Measurements from ENCODE around the gene TCHP.
"Not testable (repeated sequence)": the region's sequence is repeated elsewhere in the genome, so short reads cannot be mapped to it uniquely, and the experiment has no call there.

TCHP gene

GRCh38 chr12:109927622-109928021 is 27.5 kb downstream of the TCHP start:
- Histone ChIP-seq H3K36me3 (ENCODE audit: control insufficient read depth, low read depth, low read length) (peaks cover 7% of the 10 kb centered on the region), H3K4me3 (ENCODE audit: low read length) (no peak overlapping the region), H3K9ac (ENCODE audit: low read length) (no peak overlapping the region), H3K4me1 (ENCODE audit: control insufficient read depth, low read depth, low read length) (no peaks in the 10 kb centered on the region), H3K9me3 (ENCODE audit: control insufficient read depth, low read depth, low read length) (no peaks in the 10 kb centered on the region), H3K27ac (ENCODE audit: low read length) (no peak overlapping the region), H3K27me3 (ENCODE audit: control insufficient read depth, insufficient read depth, low read length) (no peaks in the 10 kb centered on the region)

- peaks cover 7% of the 10 kb centered on the region for H3K36me3 ChIP-seq (ENCODE audit: control insufficient read depth, low read depth, low read length)
- H3K4me3 ChIP-seq (ENCODE audit: low read length), result no peak overlapping the region
Observed at GRCh38 chr12:109928058-109928656, 28.1 kb downstream of the TCHP start.

GRCh38 chr12:109929326-109929725 is 29.3 kb downstream of the TCHP start:
- H3K27me3 ChIP-seq (ENCODE audit: control insufficient read depth, insufficient read depth, low read length); H3K9me3 ChIP-seq (ENCODE audit: control insufficient read depth, low read depth, low read length); H3K9ac ChIP-seq (ENCODE audit: low read length); H3K4me1 ChIP-seq (ENCODE audit: control insufficient read depth, low read depth, low read length); H3K27ac ChIP-seq (ENCODE audit: low read length); H3K4me3 ChIP-seq (ENCODE audit: low read length); H3K36me3 ChIP-seq (ENCODE audit: control insufficient read depth, low read depth, low read length): not testable (repeated sequence)

More at GRCh38 chr12:109928058-109928656, 28.1 kb downstream of the TCHP start:
- no peaks in the 10 kb centered on the region for H3K9me3 ChIP-seq (ENCODE audit: control insufficient read depth, low read depth, low read length)
- H3K4me1 ChIP-seq (ENCODE audit: control insufficient read depth, low read depth, low read length), result no peaks in the 10 kb centered on the region
- no peak overlapping the region for H3K27ac ChIP-seq (ENCODE audit: low read length)
- H3K27me3 ChIP-seq (ENCODE audit: control insufficient read depth, insufficient read depth, low read length), result no peaks in the 10 kb centered on the region
- no peak overlapping the region for H3K9ac ChIP-seq (ENCODE audit: low read length)

GRCh38 chr12:109930028-109930800 is 30.1 kb downstream of the TCHP start:
- Histone ChIP-seq H3K4me3 (ENCODE audit: low read length) (no peak overlapping the region), H3K4me1 (ENCODE audit: control insufficient read depth, low read depth, low read length) (no peaks in the 10 kb centered on the region), H3K36me3 (ENCODE audit: control insufficient read depth, low read depth, low read length) (peaks cover 7% of the 10 kb centered on the region), H3K9me3 (ENCODE audit: control insufficient read depth, low read depth, low read length) (no peaks in the 10 kb centered on the region), H3K27ac (ENCODE audit: low read length) (no peak overlapping the region), H3K9ac (ENCODE audit: low read length) (no peak overlapping the region), H3K27me3 (ENCODE audit: control insufficient read depth, insufficient read depth, low read length) (no peaks in the 10 kb centered on the region)

- Histone ChIP-seq H3K4me3 (ENCODE audit: low read length) (no peak overlapping the region), H3K36me3 (ENCODE audit: control insufficient read depth, low read depth, low read length) (peaks cover 13% of the 10 kb centered on the region), H3K9me3 (ENCODE audit: control insufficient read depth, low read depth, low read length) (no peaks in the 10 kb centered on the region), H3K27me3 (ENCODE audit: control insufficient read depth, insufficient read depth, low read length) (no peaks in the 10 kb centered on the region), H3K4me1 (ENCODE audit: control insufficient read depth, low read depth, low read length) (no peaks in the 10 kb centered on the region), H3K27ac (ENCODE audit: low read length) (no peak overlapping the region), H3K9ac (ENCODE audit: low read length) (no peak overlapping the region)
Observed at GRCh38 chr12:109931143-109931542, 31.1 kb downstream of the TCHP start.

- Histone ChIP-seq H3K9me3 (ENCODE audit: control insufficient read depth, low read depth, low read length) (no peaks in the 10 kb centered on the region), H3K4me1 (ENCODE audit: control insufficient read depth, low read depth, low read length) (no peaks in the 10 kb centered on the region), H3K9ac (ENCODE audit: low read length) (no peak overlapping the region), H3K4me3 (ENCODE audit: low read length) (no peak overlapping the region), H3K27ac (ENCODE audit: low read length) (no peak overlapping the region), H3K27me3 (ENCODE audit: control insufficient read depth, insufficient read depth, low read length) (no peaks in the 10 kb centered on the region), H3K36me3 (ENCODE audit: control insufficient read depth, low read depth, low read length) (peaks cover 17% of the 10 kb centered on the region)
Observed at GRCh38 chr12:109932878-109933503, 32.9 kb downstream of the TCHP start.

- H3K4me3 ChIP-seq (ENCODE audit: low read length), result no peak overlapping the region
- H3K36me3 ChIP-seq (ENCODE audit: control insufficient read depth, low read depth, low read length), result peaks cover 20% of the 10 kb centered on the region
- no peak overlapping the region for H3K27ac ChIP-seq (ENCODE audit: low read length)
- no peaks in the 10 kb centered on the region for H3K27me3 ChIP-seq (ENCODE audit: control insufficient read depth, insufficient read depth, low read length)
- no peaks in the 10 kb centered on the region for H3K4me1 ChIP-seq (ENCODE audit: control insufficient read depth, low read depth, low read length)
- H3K9ac ChIP-seq (ENCODE audit: low read length), result no peak overlapping the region
- H3K9me3 ChIP-seq (ENCODE audit: control insufficient read depth, low read depth, low read length), result no peaks in the 10 kb centered on the region
Observed at GRCh38 chr12:109934026-109934425, 34.0 kb downstream of the TCHP start.

GRCh38 chr12:109937371-109937770 is 37.3 kb downstream of the TCHP start:
- H3K36me3 ChIP-seq (ENCODE audit: control insufficient read depth, low read depth, low read length), result peaks cover 14% of the 10 kb centered on the region
- no peak overlapping the region for H3K4me3 ChIP-seq (ENCODE audit: low read length)
- no peaks in the 10 kb centered on the region for H3K27me3 ChIP-seq (ENCODE audit: control insufficient read depth, insufficient read depth, low read length)
- no peaks in the 10 kb centered on the region for H3K4me1 ChIP-seq (ENCODE audit: control insufficient read depth, low read depth, low read length)
- H3K9ac ChIP-seq (ENCODE audit: low read length), result no peak overlapping the region
- H3K27ac ChIP-seq (ENCODE audit: low read length), result no peak overlapping the region
- no peaks in the 10 kb centered on the region for H3K9me3 ChIP-seq (ENCODE audit: control insufficient read depth, low read depth, low read length)

GRCh38 chr12:109938947-109939346 is 38.9 kb downstream of the TCHP start:
- H3K27ac ChIP-seq (ENCODE audit: low read length), result no peak overlapping the region
- no peaks in the 10 kb centered on the region for H3K27me3 ChIP-seq (ENCODE audit: control insufficient read depth, insufficient read depth, low read length)
- peaks cover 13% of the 10 kb centered on the region for H3K36me3 ChIP-seq (ENCODE audit: control insufficient read depth, low read depth, low read length)
- no peak overlapping the region for H3K9ac ChIP-seq (ENCODE audit: low read length)
- no peaks in the 10 kb centered on the region for H3K4me1 ChIP-seq (ENCODE audit: control insufficient read depth, low read depth, low read length)
- H3K4me3 ChIP-seq (ENCODE audit: low read length), result no peak overlapping the region
- H3K9me3 ChIP-seq (ENCODE audit: control insufficient read depth, low read depth, low read length), result no peaks in the 10 kb centered on the region

GRCh38 chr12:109939504-109939903 is 39.4 kb downstream of the TCHP start:
- Histone ChIP-seq H3K27ac (ENCODE audit: low read length) (no peak overlapping the region), H3K4me3 (ENCODE audit: low read length) (no peak overlapping the region), H3K4me1 (ENCODE audit: control insufficient read depth, low read depth, low read length) (peaks cover 3% of the 10 kb centered on the region), H3K27me3 (ENCODE audit: control insufficient read depth, insufficient read depth, low read length) (no peaks in the 10 kb centered on the region), H3K9ac (ENCODE audit: low read length) (no peak overlapping the region), H3K9me3 (ENCODE audit: control insufficient read depth, low read depth, low read length) (no peaks in the 10 kb centered on the region), H3K36me3 (ENCODE audit: control insufficient read depth, low read depth, low read length) (peaks cover 13% of the 10 kb centered on the region)

GRCh38 chr12:109940339-109940923 is 40.4 kb downstream of the TCHP start:
- H3K27ac ChIP-seq (ENCODE audit: low read length), result no peak overlapping the region
- peaks cover 13% of the 10 kb centered on the region for H3K36me3 ChIP-seq (ENCODE audit: control insufficient read depth, low read depth, low read length)
- H3K9me3 ChIP-seq (ENCODE audit: control insufficient read depth, low read depth, low read length), result no peaks in the 10 kb centered on the region
- H3K4me3 ChIP-seq (ENCODE audit: low read length), result no peak overlapping the region
- no peaks in the 10 kb centered on the region for H3K27me3 ChIP-seq (ENCODE audit: control insufficient read depth, insufficient read depth, low read length)
- H3K4me1 ChIP-seq (ENCODE audit: control insufficient read depth, low read depth, low read length), result peaks cover 12% of the 10 kb centered on the region
- H3K9ac ChIP-seq (ENCODE audit: low read length), result no peak overlapping the region
